ENCODE measurements around the gene EIF4G3. TPM values are rescaled to one million over a fixed set of nuclear protein-coding genes. Genes with fewer than 3 reads are reported as not detected.

The EIF4G3 gene
- total RNA-seq, 1 donor from 2014 or later = 43.0 TPM

GRCh38 chr1:21106238-21106637 is 70.5 kb downstream of the EIF4G3 start:
- Histone ChIP-seq H3K27ac (no peak overlapping the region), H3K27me3 (ENCODE audit: low read depth) (no peaks in the 10 kb centered on the region), H3K4me1 (peaks cover 2% of the 10 kb centered on the region), H3K36me3 (peaks cover 11% of the 10 kb centered on the region), H3K9me3 (no peaks in the 10 kb centered on the region), H3K4me3 (no peak overlapping the region)
- intact Hi-C loops (cut with DNase I) = no loop called here
- TF ChIP-seq, protein P1, sequence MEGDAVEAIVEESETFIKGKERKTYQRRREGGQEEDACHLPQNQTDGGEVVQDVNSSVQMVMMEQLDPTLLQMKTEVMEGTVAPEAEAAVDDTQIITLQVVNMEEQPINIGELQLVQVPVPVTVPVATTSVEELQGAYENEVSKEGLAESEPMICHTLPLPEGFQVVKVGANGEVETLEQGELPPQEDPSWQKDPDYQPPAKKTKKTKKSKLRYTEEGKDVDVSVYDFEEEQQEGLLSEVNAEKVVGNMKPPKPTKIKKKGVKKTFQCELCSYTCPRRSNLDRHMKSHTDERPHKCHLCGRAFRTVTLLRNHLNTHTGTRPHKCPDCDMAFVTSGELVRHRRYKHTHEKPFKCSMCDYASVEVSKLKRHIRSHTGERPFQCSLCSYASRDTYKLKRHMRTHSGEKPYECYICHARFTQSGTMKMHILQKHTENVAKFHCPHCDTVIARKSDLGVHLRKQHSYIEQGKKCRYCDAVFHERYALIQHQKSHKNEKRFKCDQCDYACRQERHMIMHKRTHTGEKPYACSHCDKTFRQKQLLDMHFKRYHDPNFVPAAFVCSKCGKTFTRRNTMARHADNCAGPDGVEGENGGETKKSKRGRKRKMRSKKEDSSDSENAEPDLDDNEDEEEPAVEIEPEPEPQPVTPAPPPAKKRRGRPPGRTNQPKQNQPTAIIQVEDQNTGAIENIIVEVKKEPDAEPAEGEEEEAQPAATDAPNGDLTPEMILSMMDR (IDR thresholded peaks at IDR 0.05) = no peak
- ATAC-seq (no peak), DNase-seq (no peak)

DNA sequence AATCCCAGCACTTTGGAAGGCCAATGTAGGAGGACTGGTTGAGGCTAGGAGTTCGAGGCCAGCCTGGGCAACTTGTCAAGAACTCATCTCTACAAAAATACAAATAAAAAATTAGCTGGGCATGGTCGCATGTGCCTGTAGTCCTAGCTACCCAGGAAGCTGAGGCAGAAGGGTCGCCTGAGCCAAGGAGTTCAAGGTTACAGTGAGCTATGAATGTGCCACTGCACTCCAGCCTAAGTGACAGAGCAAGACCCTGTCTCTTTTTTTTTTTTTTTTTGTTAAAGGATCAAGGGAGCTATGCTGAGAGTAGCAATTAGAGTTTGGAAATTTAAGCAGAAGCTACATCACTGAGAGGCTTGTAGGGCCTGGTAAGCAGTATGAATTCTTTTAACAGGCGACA is 70.9 kb downstream of the EIF4G3 start:
- intact Hi-C loops (cut with DNase I) = no loop called here

GRCh38 chr1:21104683-21105082 is 72.0 kb downstream of the EIF4G3 start:
- DNase-seq = no peak
- Histone ChIP-seq H3K4me1 (peaks cover 9% of the 10 kb centered on the region), H3K27ac (no peak overlapping the region), H3K36me3 (peaks cover 11% of the 10 kb centered on the region), H3K27me3 (ENCODE audit: low read depth) (no peaks in the 10 kb centered on the region), H3K4me3 (no peak overlapping the region), H3K9me3 (no peaks in the 10 kb centered on the region)
- TF ChIP-seq, protein P1 (IDR thresholded peaks at IDR 0.05) = no peak
- ATAC-seq = no peak
- intact Hi-C loops (cut with DNase I) = no loop called here

More for the DNA sequence above, 70.9 kb downstream of the EIF4G3 start:
- H3K9me3 ChIP-seq = no peaks in the 10 kb centered on the region
- DNase-seq (no peak), ATAC-seq (no peak)
- H3K4me3 ChIP-seq = no peak overlapping the region
- TF ChIP-seq, protein P1 (IDR thresholded peaks at IDR 0.05) = no peak
- H3K36me3 ChIP-seq = peaks cover 11% of the 10 kb centered on the region
- no peaks in the 10 kb centered on the region for H3K4me1 ChIP-seq
- no peak overlapping the region for H3K27ac ChIP-seq
- H3K27me3 ChIP-seq (ENCODE audit: low read depth) = no peaks in the 10 kb centered on the region

GRCh38 chr1:21100481-21100921 is 76.2 kb downstream of the EIF4G3 start:
- intact Hi-C loops (cut with DNase I) = no loop called here
- no peaks in the 10 kb centered on the region for H3K9me3 ChIP-seq
- DNase-seq = no peak

DNA sequence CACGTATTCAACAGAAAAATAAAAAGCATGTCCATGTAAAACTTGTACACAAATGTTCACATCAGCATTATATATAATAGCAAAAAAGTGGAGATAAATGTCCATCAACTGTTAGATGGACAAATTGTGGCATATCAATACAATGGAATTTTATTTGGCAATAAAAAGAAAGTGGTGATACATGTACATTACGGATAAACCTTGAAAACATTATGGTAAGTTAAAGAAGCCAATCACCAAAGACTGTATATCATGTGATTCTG is 76.9 kb downstream of the EIF4G3 start:
- intact Hi-C loops (cut with DNase I) = no loop called here
- no peak overlapping the region for H3K27ac ChIP-seq
- DNase-seq (no peak), ATAC-seq (no peak)
- no peaks in the 10 kb centered on the region for H3K27me3 ChIP-seq (ENCODE audit: low read depth)
- TF ChIP-seq, protein P1 (IDR thresholded peaks at IDR 0.05) = no peak
- peaks cover 29% of the 10 kb centered on the region for H3K4me1 ChIP-seq
- H3K36me3 ChIP-seq = peaks cover 2% of the 10 kb centered on the region
- H3K9me3 ChIP-seq = no peaks in the 10 kb centered on the region
- no peak overlapping the region for H3K4me3 ChIP-seq

More at GRCh38 chr1:21100481-21100921, 76.2 kb downstream of the EIF4G3 start:
- TF ChIP-seq, protein P1 (IDR thresholded peaks at IDR 0.05) = no peak
- H3K4me3 ChIP-seq = no peak overlapping the region
- H3K4me1 ChIP-seq = peaks cover 29% of the 10 kb centered on the region
- no peak overlapping the region for H3K27ac ChIP-seq
- ATAC-seq = no peak
- H3K27me3 ChIP-seq (ENCODE audit: low read depth) = no peaks in the 10 kb centered on the region
- peaks cover 9% of the 10 kb centered on the region for H3K36me3 ChIP-seq

Data from lower lobe of right lung (tissue), 2 donors.